HG03521 (cell line): ENCODE results near the gene CCDC85A.

Source experiments
- ATAC-seq: cut with Tn5 transposase; IDR thresholded peaks from one replicate; pipeline ENCODE4 v1.9.1; 2021; ENCODE audit warnings: mild to moderate bottlenecking, moderate library complexity; ENCODE audit not compliant: unreplicated experiment

Gene CCDC85A

DNA sequence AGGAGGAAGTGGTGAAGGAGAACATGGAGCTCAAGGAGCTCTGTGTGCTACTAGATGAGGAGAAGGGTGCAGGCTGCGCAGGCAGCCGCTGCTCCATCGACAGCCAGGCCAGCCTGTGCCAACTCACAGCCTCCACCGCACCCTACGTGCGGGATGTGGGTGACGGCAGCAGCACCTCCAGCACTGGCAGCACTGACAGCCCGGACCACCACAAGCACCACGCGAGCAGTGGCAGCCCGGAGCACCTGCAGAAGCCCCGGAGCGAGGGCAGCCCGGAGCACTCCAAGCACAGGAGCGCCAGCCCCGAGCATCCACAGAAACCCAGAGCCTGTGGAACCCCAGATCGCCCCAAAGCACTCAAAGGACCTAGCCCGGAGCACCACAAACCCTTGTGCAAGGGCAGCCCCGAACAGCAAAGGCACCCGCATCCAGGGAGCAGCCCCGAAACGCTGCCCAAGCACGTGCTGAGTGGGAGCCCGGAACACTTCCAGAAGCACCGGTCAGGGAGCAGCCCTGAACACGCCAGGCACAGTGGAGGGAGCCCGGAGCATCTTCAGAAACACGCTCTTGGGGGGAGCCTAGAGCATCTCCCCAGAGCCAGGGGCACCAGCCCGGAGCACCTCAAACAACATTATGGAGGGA, 9.0 kb downstream of the CCDC85A start:
- no peak for ATAC-seq

DNA sequence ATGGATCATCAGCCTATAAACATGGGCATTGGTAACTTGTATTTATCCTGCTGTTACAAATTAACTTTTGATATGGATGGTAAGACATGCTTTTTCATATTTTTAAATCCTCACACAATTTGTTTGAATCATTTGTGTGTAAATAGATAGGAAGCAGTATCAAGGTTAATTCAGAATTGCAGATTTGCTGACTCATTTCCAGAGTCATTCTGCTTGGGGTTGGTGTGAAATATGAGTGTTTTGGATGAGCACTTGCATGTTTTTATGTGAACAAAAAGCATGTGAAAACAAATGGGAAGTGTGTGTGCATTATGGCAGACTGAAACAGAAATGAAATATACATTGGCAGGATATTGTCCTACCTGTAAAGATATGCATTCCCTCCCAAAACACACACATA, 11.8 kb downstream of the CCDC85A start:
- no peak for ATAC-seq

DNA sequence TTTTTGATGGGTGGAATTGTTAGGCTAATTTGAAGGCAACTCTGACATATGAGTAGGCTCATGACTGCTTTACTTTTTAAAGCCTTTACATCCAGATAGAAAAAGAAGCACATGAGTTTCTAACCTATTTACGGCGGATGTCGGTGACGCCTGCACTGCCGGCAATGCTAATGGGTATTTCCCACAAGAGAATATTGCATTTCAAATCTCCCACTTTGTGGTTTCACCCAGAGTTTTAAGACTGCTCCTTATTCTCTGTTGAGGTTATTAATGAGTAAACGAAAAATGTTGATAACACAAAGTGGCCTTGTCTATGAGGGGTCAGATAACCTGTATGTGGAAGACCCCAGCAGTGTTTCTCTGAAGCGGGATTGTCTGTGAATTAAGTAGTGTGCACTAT, 14.0 kb downstream of the CCDC85A start:
- ATAC-seq = no peak

DNA sequence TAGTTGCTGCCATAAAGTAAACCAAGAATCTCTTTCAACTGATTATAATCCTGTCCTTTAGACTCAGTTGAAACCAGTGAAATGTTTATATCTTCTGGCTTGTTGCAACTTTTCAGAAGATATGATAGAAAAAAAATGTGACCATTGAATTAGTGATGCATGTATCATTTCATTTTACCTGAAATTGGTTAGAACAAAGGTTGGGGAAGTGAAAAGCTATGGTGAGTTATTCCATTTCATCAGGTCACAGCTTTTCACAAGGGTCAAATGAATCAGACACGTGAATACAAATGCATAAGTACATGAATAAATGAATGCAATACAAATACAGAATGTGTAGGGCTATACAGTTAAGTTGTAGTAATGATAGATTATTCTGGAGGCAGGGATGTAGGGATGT, 15.1 kb downstream of the CCDC85A start:
- no peak for ATAC-seq

DNA sequence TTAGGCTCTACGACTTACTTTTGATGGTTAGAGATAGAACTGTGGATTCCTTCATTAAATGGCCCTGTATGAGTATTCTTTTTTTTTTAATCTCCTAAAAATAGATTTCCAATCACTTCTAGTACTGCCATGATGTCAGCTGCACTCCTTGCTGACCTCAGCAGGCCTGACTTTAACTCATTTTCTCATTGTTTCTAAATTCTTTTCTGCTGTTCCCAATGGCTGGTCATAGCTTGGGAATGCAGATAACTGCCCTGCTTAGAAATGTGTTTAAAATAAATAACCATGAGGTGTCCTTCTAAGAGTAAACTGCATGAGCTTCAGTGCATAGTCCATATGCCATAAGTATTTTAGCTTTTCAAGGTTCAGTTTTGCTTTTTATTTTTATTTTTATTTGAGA, 15.7 kb downstream of the CCDC85A start:
- no peak for ATAC-seq

DNA sequence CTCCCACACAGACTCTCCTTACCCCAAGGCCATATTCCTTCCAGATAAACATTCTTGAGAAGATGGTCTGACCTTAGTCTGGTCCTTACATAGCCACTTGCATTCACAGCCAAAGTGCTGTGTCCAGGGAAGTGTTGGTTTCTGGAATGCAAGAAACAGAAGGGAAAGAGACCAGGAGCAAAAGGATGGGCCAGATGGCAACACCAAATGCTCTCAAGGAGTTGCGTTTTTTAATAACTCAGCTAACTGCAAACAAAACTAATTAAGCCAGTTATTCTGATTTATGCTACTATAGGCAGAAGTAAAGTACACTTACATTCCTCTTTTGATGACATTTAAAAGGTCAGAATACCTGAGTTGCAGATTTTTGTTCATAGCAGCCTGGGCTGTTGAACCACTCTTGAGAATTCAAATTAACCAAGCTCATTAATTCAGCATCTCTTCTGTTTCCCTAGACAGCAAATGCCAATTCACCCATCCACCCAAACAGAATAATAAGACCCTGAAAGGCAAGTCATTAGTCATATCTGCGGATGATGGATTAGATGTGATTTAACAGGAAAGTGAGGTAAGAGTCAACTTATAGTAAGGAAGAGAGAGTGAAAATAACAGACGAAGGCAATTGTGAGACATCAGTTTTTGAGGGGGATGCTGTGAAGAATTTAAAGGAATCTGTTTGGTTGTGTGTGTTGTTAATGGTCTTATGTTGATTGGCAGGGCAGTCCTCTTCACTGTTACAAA, 18.8 kb downstream of the CCDC85A start:
- no peak for ATAC-seq

DNA sequence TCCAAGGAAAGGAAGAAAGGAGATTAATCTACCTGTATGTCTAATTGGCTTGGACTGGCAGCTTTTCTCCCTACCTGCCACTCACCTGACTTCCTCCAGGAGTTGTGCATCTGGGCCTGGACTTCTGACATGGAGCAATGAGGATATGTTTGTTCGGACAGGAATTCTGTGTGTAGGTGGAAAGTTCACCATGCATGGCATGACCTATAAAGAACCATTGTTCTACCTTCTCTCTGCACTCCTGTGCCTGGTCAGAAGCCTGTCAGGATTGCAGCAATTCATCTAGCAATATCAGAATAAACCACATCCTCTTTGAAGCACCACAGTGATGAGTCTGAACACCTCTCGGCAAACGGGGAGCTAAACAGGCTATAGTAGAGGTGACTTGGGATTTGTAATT, 20.8 kb downstream of the CCDC85A start:
- ATAC-seq = no peak

DNA sequence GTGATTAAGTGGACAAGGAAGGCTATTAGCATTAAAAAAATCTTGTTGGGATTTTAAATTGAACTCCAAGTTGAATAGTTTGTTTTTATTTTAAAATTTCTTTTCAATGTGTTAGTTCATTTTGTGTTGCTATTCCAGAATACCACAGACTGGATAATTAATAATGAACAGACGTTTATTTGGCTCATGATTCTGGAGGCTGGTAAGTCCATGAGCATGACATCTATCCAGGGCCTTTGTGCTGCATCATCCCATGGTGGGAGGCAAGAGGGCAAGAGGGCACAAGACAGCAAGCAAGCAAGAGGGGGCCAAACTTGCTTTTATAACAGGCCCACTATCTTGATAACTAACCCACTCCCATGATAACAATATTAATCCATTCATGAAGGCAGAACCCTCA, 22.5 kb downstream of the CCDC85A start:
- ATAC-seq = no peak

DNA sequence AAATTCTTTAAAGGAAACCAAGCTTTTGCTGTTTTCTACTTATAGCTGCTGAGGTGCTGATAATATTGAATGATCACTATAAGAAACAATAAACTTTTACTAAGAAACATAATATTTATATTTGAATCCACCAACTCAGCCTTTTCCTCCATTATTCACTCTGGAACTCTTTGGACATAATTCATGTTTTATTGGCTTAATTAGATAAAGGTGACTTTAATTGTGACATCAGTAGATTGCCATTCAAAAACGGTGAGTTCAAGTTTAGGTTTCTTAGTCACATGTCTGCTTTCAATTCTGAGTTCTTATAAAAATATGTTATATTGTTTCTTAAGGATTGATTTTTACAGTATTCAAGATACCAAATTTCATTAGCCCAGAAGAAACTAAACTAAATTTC, 24.0 kb downstream of the CCDC85A start:
- no peak for ATAC-seq

DNA sequence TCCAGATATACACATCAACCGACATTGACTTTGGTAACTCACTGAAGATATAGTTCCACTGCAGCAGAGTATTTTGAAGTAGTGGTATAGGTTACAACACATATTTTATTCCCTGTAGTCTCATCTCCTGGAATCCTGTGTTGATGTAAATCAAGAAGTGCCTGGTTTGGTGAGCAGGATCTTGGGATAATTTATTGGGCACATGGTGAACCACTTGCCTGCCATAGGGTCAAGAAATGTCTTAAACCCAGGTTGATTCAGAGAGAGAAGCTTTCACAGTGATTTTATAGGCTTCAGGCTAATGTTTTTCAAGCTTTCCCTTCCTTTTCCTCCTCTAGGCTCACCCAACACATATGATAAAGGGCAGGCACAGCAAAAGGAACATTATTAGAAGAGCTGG, 24.6 kb downstream of the CCDC85A start:
- ATAC-seq = no peak

DNA sequence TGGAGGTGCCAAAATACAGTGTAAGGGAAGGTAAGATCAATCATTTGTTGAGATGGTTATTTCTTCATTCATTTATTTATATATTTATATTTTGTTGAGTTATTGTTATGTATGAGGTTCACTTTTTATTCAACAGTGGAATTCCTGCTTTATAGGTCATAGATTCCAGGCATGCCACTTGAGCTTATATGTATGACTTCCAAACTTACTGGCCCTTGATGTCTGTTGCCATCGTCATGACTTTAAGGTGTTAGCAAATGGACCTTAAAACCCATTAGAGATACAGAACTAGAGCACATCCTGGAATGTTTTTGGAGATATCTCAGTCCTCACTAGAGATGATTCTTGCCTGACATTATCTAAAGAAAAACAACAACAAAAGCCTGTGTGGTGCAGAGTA, 25.9 kb downstream of the CCDC85A start:
- ATAC-seq = no peak

DNA sequence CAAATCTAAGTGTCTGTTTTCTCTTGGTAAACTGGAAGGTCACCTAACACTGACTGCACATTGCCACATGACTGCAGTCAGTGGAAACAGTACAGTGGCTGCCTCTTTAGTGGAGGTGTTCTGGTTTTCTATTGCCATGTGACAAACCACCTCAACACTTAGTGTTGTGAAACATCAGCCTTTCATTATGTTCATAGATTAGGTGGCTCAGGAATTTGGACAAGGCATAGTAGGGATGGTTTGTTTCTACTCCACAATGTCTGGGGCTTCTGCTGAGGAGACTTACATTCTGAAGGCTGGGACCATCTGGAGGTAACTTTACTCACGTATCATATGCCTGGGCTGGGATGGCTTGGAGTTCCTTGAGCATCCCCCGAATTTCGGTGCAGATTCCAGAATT, 26.5 kb downstream of the CCDC85A start:
- ATAC-seq = no peak

DNA sequence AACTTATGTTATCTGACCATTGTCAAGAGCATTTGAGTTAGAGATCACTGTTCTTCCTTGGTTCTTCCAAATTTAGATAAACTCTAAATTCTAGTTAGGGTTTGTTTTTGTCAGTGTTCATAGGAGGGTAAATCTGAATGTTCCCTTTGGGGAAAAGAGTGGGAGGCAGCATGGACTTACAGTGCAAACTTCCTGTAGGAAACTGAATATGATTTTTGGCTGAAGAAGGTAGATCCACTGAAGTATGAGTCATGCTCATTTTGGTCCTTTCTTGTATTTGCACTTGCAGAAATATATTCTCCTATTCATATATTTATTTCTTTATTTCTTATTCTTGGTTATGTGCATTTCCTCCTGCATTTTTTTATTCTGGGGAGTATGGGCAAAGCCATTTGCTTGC, 27.3 kb downstream of the CCDC85A start:
- no peak for ATAC-seq

DNA sequence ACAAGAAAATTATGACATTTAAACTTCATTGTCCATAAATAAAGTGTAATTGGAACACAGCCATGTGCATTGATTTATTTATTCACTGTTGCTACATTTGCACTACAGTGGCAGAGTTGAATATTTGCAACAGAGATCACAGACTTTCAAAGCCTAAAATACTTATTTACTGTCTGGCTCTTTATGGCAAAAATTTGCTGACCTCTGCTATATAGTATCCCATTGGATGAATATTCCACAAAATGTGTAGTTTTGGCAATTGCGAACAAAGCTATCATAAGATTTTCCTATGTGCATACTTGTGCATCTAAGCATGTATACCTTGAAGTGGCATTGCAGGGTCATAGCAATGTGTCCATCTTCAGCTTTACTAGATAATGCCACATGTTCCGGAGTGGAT, 32.1 kb downstream of the CCDC85A start:
- no peak for ATAC-seq

DNA sequence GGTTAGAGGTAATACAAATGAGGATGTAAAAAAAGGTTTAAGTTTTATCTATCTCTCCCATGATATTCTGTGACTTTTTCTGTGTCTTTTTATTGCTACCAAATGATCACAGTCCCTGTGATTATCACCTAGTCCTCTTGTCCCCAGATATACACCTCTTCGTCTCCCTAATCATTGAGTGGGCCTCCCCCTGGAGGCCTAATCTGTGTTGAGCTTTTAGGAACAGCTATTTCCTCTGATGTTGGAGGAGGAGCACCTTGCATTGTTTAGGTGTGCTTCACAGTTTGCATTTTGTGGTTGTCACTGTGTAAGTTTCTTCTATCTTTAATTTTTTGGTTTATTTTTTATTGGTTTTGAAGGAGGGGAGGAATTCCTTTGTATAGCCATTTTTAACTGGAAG, 33.3 kb downstream of the CCDC85A start:
- ATAC-seq = no peak

DNA sequence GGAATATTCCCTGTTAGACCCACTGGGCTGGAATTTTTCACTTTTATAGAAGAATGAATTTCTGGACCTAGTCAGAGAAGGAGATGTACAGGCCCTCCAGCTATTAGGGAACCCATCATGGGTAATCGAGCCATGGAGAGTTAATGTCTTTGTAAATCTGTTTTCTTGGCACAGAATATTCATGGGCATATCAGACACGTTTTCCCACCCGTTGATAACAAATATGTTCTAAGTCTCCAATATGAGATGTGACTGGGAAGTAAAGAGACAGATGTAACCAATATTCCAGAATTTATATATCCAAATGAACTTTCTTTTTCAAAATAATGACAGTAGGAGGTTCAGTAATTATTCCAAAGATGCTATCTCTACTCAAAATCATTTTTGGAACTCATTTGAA, 38.7 kb downstream of the CCDC85A start:
- no peak for ATAC-seq

DNA sequence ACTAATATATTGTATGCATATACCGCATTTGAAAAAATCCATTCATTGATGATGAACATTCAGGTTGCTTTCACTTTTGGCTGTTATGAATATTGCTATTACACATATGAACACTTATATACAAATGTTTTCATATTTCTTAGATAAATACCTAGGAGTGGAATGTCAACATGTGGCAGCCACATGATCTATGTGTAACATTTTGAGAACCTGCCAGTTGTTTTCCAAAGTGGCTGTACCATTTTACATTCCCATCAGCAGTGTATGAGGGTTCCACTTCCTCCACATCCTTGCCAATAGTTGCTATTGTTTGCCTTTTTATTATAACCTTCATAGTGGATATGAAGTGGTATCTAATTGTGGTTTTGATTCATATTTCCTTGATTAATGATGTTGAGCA, 40.5 kb downstream of the CCDC85A start:
- no peak for ATAC-seq

DNA sequence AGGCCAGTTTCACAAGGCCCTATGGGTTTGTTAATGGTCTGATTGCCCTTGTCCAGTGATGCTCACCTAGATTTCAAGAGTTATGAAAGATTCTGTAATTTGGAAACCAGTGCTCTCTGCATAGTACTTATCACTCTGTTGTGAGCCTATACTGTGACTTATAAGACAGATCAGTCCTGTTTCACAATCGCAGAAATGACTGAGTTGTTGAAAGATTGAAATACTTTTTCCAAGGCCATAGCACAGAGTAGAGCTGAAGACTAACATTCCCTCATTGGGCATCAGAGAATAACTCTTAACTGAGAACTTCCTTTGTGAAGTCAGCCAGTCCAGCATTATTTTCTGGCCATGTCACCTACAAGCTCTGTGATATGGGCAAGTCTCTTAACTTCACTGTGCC, 44.0 kb downstream of the CCDC85A start:
- no peak for ATAC-seq

DNA sequence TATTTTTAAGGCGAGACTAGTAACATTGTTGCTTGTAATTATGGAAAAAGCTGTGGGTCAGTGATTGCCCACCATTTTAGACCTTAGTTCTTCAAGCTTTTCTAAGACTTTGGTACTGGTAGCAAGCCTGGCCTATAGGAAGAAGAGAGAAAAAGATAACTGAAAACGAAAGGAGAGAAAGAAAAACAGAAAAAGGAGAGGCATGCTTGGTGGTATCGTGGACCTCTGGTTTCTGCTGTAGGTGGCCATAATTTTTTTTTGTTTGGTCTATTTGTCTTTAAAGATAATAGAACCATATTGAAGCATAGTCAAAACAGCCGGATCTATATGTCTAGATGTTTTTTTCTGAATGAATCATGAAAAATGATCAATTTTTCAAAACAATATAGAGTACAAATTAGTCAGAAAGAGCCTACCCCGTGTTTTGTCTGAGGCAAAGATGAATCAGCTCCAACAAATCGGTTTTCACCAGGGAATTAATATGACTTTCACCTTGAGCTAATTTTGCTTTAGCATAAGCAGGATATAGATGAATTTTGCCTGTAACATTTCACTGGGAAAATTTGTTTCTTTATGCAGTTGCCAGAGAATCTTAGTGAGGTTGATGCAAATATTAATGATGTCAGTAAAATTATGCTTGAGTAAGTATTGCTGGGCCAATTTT, 45.7 kb downstream of the CCDC85A start:
- no peak for ATAC-seq

DNA sequence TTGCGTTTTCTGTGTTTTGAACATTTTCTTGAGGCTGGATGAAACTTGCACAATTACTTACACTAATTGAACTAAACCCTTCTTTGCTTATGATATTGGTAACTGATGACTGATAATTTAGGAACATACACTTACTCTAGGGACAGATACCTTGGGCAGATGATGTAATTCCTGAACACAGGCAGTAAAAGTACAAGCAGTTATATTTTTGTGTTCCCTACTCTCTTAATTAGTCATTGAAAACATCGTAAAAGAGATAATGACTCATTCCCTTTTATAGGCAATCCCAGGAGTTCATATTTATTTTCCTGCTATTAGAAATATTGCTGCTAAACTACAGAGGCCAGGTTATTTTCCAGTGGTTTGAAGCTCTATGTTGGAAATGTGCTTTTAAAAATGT, 46.4 kb downstream of the CCDC85A start:
- ATAC-seq = no peak

DNA sequence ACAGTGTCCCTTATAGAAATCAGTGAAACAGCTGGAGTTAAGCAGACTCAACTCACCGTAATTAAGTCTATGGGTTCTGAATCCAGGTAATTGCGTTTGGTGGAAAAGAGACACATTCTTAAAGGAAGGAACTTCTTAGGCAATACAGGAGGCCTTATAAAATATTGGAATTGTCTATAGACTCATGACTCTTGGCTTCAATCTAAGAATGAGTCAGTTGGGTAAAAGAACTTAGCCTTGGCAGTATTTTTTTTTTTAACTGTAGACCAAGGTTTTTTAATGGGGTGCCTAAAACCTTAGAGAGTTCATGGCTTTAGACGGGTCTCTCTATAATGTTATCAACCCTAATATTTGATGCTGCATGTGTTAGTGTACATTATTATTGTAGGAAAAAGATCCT, 47.6 kb downstream of the CCDC85A start:
- no peak for ATAC-seq

DNA sequence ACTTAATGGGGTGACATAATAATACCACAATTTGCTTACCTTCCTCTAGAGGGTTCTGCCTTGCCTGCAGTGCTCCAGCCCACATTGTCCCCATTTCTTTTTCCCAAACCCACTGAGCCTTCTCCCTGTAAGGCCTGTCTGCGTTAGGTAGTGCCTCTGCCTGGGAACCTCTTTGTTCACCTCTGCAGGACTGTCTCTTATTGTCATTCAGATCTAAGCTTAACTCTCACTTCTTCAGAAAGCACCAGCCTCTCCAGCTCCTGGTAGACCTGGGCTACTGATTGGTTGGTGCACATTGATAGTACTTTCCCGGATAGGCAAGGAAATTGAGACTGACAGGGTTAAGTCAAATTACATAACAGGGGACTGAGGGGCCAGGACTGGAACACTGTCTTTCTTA, 49.1 kb downstream of the CCDC85A start:
- ATAC-seq = no peak
